Activated CD4-positive, alpha-beta memory T cell treated with anti-CD3 and anti-CD28 coated beads, Interleukin-2, amount 10 ng/mL, durations not matched to agents 7 days and 5 days (primary cell): Measurements from ENCODE around the gene DCUN1D3. TPM values are rescaled to one million over a fixed set of nuclear protein-coding genes. Genes with fewer than 3 reads are reported as not detected.

Experiments used
- CTCF ChIA-PET: fragments of 350-600 bp; sonication (Branson Sonifier 250); formaldehyde crosslinking; loops from one replicate; lab custom pipeline; 2021; ENCODE audit warnings: antibody characterized with exemption, inconsistent platforms; lab: Charles Lee
- POLR2A ChIA-PET: fragments of 350-600 bp; sonication (Branson Sonifier 250); formaldehyde crosslinking; loops from one replicate; lab custom pipeline; 2021; ENCODE audit warnings: antibody characterized with exemption; lab: Charles Lee
- DNase-seq: peaks from one replicate; pipeline ENCODE4 v3.0.0-alpha.2; 2020
- H3K27ac Mint-ChIP-seq: one replicate; pipeline ENCODE4 v1.8.0; 2021; ENCODE audit warnings: mild to moderate bottlenecking, mixed read lengths
- H3K27me3 Mint-ChIP-seq: one replicate; pipeline ENCODE4 v1.8.0; 2021; ENCODE audit warnings: mixed read lengths
- H3K36me3 Mint-ChIP-seq: one replicate; pipeline ENCODE4 v1.8.0; 2021; ENCODE audit warnings: low read depth, mixed read lengths
- H3K4me1 Mint-ChIP-seq: one replicate; pipeline ENCODE4 v1.8.0; 2021; ENCODE audit warnings: mixed read lengths
- H3K4me3 Mint-ChIP-seq: one replicate; pipeline ENCODE4 v1.8.0; 2021; ENCODE audit warnings: mild to moderate bottlenecking, mixed read lengths
- H3K9me3 Mint-ChIP-seq: one replicate; pipeline ENCODE4 v1.8.0; 2021; ENCODE audit warnings: mixed read lengths
- total RNA-seq, 2 experiments: library from RNA; stranded (reverse); gene quantifications; one replicate each; pipeline ENCODE4 v1.2.3, GENCODE V29; 2021

Gene DCUN1D3
- total RNA-seq, 2 experiments from 2014 or later: 20.7 to 21.6 TPM

DNA sequence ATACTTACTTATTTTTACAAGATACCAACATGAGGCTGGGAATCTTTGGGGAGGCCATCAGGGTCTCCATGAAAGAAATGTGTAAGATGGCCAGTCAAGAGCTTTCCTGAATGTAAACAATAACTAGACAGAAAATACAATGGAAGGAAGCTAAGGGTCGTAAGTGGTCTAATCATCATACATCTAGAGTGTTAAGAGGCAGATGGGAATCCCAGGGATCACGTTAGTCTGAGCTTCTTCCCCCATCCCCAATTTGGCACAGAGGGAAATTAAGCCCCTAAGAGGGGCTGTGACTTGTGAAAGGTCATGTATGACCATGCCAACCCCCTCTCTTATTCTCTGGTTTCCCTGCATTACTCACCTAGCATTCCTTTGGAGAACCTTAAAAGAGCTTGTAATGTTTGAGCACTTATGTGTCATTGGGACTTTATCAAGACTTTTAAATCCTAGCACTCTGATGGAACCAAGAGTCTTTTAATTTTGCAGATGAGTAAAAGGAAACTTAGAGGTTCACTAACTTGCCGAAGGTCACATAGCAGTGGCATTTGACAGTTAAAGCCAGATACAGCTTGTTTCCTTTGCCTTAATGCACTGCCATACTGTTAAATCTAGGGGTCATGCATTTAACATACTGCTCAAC lies 46.1 kb downstream of the DCUN1D3 start:
- ChIA-PET CTCF (interaction anchor here (0.6 to 1.4 kb wide), 3 partner anchors 19 to 84 kb away, joined by 3 to 5 read pairs (median 3); no protein-coding TSS in a partner anchor), POLR2A (interaction anchor here (1.2 to 1.3 kb wide), 2 partner anchors 21 to 46 kb away, joined by 4 to 5 read pairs; partner anchors contain the start of genes DCUN1D3 and LYRM1)
- no peaks in the 10 kb centered on the region for H3K9me3 Mint-ChIP-seq
- H3K4me3 Mint-ChIP-seq: no peak overlapping the region
- peaks cover 27% of the 10 kb centered on the region for H3K4me1 Mint-ChIP-seq
- no peak overlapping the region for H3K27ac Mint-ChIP-seq
- DNase-seq: no peak
- H3K27me3 Mint-ChIP-seq: no peaks in the 10 kb centered on the region
- H3K36me3 Mint-ChIP-seq: peaks cover 49% of the 10 kb centered on the region

DNA sequence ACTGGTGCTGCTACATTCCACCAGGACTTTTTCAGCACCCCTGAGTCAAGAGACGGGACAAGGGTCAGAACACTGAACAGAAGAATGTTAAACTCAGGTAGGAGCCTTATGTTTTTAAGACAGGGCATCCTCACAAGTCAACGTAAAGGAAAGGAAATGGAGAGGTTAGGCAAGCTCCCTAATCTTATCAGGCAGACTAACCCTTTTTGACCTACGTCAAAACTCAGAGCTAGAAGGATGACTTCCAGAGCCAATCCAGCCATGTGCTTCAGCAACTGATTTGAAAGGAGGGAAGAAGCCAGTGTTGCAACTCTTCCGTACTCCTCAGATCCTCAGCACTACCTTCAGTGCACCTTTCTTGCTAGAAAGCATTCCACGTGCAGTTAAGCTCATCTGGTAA lies 47.0 kb downstream of the DCUN1D3 start:
- CTCF ChIA-PET: interaction anchor here (0.8 to 1.5 kb wide), 3 partner anchors 22 to 228 kb away, joined by 3 to 6 read pairs (median 5); no protein-coding TSS in a partner anchor
- H3K27ac Mint-ChIP-seq: no peak overlapping the region
- no peak overlapping the region for H3K4me3 Mint-ChIP-seq
- no peaks in the 10 kb centered on the region for H3K9me3 Mint-ChIP-seq
- POLR2A ChIA-PET: interaction anchor here (1.2 to 1.3 kb wide), 2 partner anchors 22 to 47 kb away, joined by 4 to 5 read pairs; partner anchors contain the start of genes DCUN1D3 and LYRM1
- no peaks in the 10 kb centered on the region for H3K27me3 Mint-ChIP-seq
- no peak for DNase-seq
- peaks cover 46% of the 10 kb centered on the region for H3K36me3 Mint-ChIP-seq
- peaks cover 28% of the 10 kb centered on the region for H3K4me1 Mint-ChIP-seq

GRCh38 chr16:20851601-20852000 lies 48.6 kb downstream of the DCUN1D3 start:
- H3K27me3 Mint-ChIP-seq: no peaks in the 10 kb centered on the region
- no peak for DNase-seq
- ChIA-PET CTCF (interaction anchor here (1.2 to 4.9 kb wide), 7 partner anchors 13 to 233 kb away, joined by 3 to 32 read pairs (median 12); no protein-coding TSS in a partner anchor), POLR2A (interaction anchor here (1.0 kb wide), 1 partner anchor 60 kb away, joined by 4 read pairs; no protein-coding TSS in a partner anchor)
- no peaks in the 10 kb centered on the region for H3K9me3 Mint-ChIP-seq
- H3K4me1 Mint-ChIP-seq: peaks cover 42% of the 10 kb centered on the region
- H3K4me3 Mint-ChIP-seq: no peak overlapping the region
- H3K27ac Mint-ChIP-seq: no peak overlapping the region
- peaks cover 38% of the 10 kb centered on the region for H3K36me3 Mint-ChIP-seq

- no peak overlapping the region for H3K27ac Mint-ChIP-seq
- no peaks in the 10 kb centered on the region for H3K9me3 Mint-ChIP-seq
- H3K4me1 Mint-ChIP-seq: peaks cover 42% of the 10 kb centered on the region
- no peak overlapping the region for H3K4me3 Mint-ChIP-seq
- no peaks in the 10 kb centered on the region for H3K27me3 Mint-ChIP-seq
- peaks cover 40% of the 10 kb centered on the region for H3K36me3 Mint-ChIP-seq
- ChIA-PET CTCF (interaction anchor here (0.7 to 4.9 kb wide), 28 partner anchors 14 to 338 kb away, joined by 3 to 32 read pairs (median 4); partner anchors contain the start of genes ERI2 and REXO5), POLR2A (interaction anchor here (1.1 to 1.3 kb wide), 3 partner anchors 24 to 233 kb away, joined by 3 to 6 read pairs (median 4); no protein-coding TSS in a partner anchor)
- DNase-seq: no peak
Measured at GRCh38 chr16:20850981-20851380, 49.2 kb downstream of the DCUN1D3 start.

- H3K36me3 Mint-ChIP-seq: peaks cover 42% of the 10 kb centered on the region
- no peak overlapping the region for H3K4me3 Mint-ChIP-seq
- POLR2A ChIA-PET: interaction anchor here (1.1 to 1.3 kb wide), 4 partner anchors 25 to 234 kb away, joined by 3 to 6 read pairs (median 4); partner anchors contain the start of genes ERI2 and REXO5
- H3K9me3 Mint-ChIP-seq: no peaks in the 10 kb centered on the region
- no peaks in the 10 kb centered on the region for H3K27me3 Mint-ChIP-seq
- DNase-seq: peak; percentile 69
- H3K4me1 Mint-ChIP-seq: peaks cover 46% of the 10 kb centered on the region
- CTCF ChIA-PET: interaction anchor here (0.6 to 4.9 kb wide), 30 partner anchors 15 to 340 kb away, joined by 3 to 32 read pairs (median 4); partner anchors contain the start of genes DCUN1D3, ERI2, LYRM1 and REXO5
- no peak overlapping the region for H3K27ac Mint-ChIP-seq
Measured at GRCh38 chr16:20849589-20850390, 50.4 kb downstream of the DCUN1D3 start.

DNA sequence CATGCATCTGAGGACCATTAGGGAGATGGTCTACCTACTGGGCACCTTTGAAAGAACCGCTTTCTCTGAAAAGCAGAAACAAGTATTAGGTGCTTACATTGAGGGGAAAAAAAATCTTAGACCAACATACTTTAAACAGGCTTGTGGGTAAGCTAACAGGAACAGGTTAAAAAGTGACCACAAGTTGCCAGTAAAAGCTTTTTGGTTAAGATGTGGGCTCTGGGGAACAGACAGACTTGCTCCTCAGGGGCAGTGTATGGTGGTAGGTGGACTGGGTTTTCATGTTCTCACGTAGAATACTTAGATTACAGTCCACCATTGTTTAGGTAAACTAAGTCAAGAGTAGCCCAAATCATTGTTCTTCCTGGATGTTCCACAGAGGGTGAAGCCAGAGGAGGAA lies 52.6 kb downstream of the DCUN1D3 start:
- Mint-ChIP-seq H3K27me3 (no peaks in the 10 kb centered on the region), H3K4me1 (peaks cover 56% of the 10 kb centered on the region), H3K9me3 (no peaks in the 10 kb centered on the region), H3K36me3 (peaks cover 46% of the 10 kb centered on the region), H3K4me3 (no peak overlapping the region), H3K27ac (no peak overlapping the region)
- CTCF ChIA-PET: interaction anchor here (0.7 to 4.9 kb wide), 6 partner anchors 27 to 335 kb away, joined by 3 to 32 read pairs (median 3); partner anchors contain the start of genes DCUN1D3, ERI2, LYRM1 and REXO5
- no peak for DNase-seq
- POLR2A ChIA-PET: no interaction called here

DNA sequence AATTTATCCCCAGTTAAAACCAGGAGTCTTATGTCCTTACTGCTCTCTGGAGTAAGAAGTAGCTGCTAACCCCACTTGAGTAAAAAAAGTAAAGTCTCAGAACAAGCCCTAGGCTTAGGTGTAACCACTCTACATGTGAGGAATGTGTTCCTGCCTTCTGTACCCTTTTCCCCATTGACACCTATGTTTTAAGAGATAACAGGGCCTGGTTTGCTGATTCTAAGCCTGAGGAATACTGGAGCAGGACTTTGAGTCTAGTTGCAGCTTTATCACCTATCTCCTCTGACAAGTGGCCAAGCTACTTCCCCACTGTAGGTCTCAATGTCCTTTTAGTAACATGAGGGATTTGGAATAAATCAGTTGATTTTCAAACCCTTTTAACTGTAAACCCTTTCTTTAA lies 53.6 kb downstream of the DCUN1D3 start:
- no peak for DNase-seq
- peaks cover 55% of the 10 kb centered on the region for H3K4me1 Mint-ChIP-seq
- CTCF ChIA-PET: interaction anchor here (0.6 to 0.7 kb wide), 2 partner anchors 39 to 334 kb away, joined by 3 read pairs; no protein-coding TSS in a partner anchor

GRCh38 chr16:20846030-20846429 lies 54.1 kb downstream of the DCUN1D3 start:
- Mint-ChIP-seq H3K27ac (no peak overlapping the region), H3K27me3 (no peaks in the 10 kb centered on the region), H3K36me3 (peaks cover 56% of the 10 kb centered on the region), H3K9me3 (no peaks in the 10 kb centered on the region), H3K4me3 (no peak overlapping the region), H3K4me1 (peaks cover 50% of the 10 kb centered on the region)
- no peak for DNase-seq
- POLR2A ChIA-PET: interaction anchor here (1.4 kb wide), 1 partner anchor 28 kb away, joined by 5 read pairs; no protein-coding TSS in a partner anchor
- CTCF ChIA-PET: no interaction called here

More for the DNA sequence above, 53.6 kb downstream of the DCUN1D3 start:
- Mint-ChIP-seq H3K27ac (no peak overlapping the region), H3K27me3 (no peaks in the 10 kb centered on the region), H3K9me3 (no peaks in the 10 kb centered on the region), H3K4me3 (no peak overlapping the region), H3K36me3 (peaks cover 53% of the 10 kb centered on the region)
- POLR2A ChIA-PET: interaction anchor here (1.4 kb wide), 1 partner anchor 28 kb away, joined by 5 read pairs; no protein-coding TSS in a partner anchor

- no peaks in the 10 kb centered on the region for H3K9me3 Mint-ChIP-seq
- POLR2A ChIA-PET: interaction anchor here (1.0 to 1.5 kb wide), 3 partner anchors 30 to 236 kb away, joined by 3 to 4 read pairs (median 4); partner anchors contain the start of genes ERI2 and REXO5
- peaks cover 38% of the 10 kb centered on the region for H3K4me1 Mint-ChIP-seq
- no peak overlapping the region for H3K4me3 Mint-ChIP-seq
- CTCF ChIA-PET: interaction anchor here (1.0 to 2.1 kb wide), 3 partner anchors 11 to 239 kb away, joined by 4 to 8 read pairs (median 4); no protein-coding TSS in a partner anchor
- DNase-seq: no peak
- no peaks in the 10 kb centered on the region for H3K27me3 Mint-ChIP-seq
- peaks cover 59% of the 10 kb centered on the region for H3K36me3 Mint-ChIP-seq
- peak overlapping the region; percentile 63 for H3K27ac Mint-ChIP-seq
Measured at GRCh38 chr16:20844588-20844987, 55.6 kb downstream of the DCUN1D3 start.

GRCh38 chr16:20844054-20844453 lies 56.1 kb downstream of the DCUN1D3 start:
- no peaks in the 10 kb centered on the region for H3K9me3 Mint-ChIP-seq
- CTCF ChIA-PET: interaction anchor here (1.0 to 2.1 kb wide), 3 partner anchors 11 to 240 kb away, joined by 4 to 8 read pairs (median 4); no protein-coding TSS in a partner anchor
- H3K4me3 Mint-ChIP-seq: no peak overlapping the region
- peaks cover 37% of the 10 kb centered on the region for H3K4me1 Mint-ChIP-seq
- peak overlapping the region; percentile 63 for H3K27ac Mint-ChIP-seq
- DNase-seq: no peak
- POLR2A ChIA-PET: interaction anchor here (1.0 to 1.2 kb wide), 2 partner anchors 31 to 38 kb away, joined by 4 read pairs; partner anchors contain the start of genes ERI2 and REXO5
- H3K36me3 Mint-ChIP-seq: peaks cover 62% of the 10 kb centered on the region
- H3K27me3 Mint-ChIP-seq: no peaks in the 10 kb centered on the region

DNA sequence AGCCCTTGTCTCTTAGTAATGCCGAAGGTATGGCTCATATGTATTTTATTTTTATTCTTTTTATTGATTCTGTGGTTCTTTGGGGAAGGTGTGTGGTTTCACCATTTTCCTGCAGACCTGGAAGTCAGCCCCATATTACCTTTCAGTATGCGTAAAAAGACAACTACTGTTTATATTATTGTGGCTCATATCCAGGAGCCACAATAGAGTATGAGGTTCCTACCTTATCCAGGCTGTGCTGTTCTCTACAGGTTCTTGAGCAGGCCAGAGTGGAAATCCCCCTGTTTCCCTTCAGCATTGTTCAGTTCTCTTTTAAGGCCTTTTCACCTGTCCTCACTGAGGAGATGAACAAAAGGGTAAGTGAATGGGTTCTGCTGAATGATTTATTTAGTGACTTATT lies 60.7 kb downstream of the DCUN1D3 start:
- Mint-ChIP-seq H3K27ac (no peak overlapping the region), H3K4me1 (peaks cover 12% of the 10 kb centered on the region), H3K4me3 (no peak overlapping the region), H3K9me3 (peaks cover 4% of the 10 kb centered on the region), H3K27me3 (no peaks in the 10 kb centered on the region), H3K36me3 (peaks cover 81% of the 10 kb centered on the region)
- CTCF ChIA-PET: no interaction called here
- POLR2A ChIA-PET: no interaction called here
- no peak for DNase-seq

DNA sequence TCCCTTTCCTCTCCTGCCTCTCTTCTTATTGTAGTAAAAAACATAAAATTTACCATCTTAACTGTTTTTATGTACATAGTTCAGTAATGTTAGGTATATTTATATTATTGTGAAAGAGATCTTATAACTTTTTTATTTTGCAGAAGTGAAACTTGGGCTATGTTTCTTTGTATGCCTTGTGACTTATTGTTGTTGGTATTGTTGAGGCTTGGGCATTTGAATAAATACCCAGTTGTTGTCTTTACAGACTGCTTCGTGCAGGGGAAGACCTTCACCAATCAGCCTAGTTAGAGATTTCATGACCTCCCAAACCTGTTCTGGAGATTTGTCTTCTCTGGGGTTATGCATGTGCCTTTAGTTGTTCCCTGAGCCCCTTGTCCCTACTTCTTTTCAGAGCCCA lies 61.9 kb downstream of the DCUN1D3 start:
- Mint-ChIP-seq H3K4me1 (peaks cover 2% of the 10 kb centered on the region), H3K4me3 (no peak overlapping the region), H3K36me3 (peaks cover 84% of the 10 kb centered on the region), H3K27ac (no peak overlapping the region), H3K27me3 (no peaks in the 10 kb centered on the region), H3K9me3 (peaks cover 4% of the 10 kb centered on the region)
- CTCF ChIA-PET: no interaction called here
- POLR2A ChIA-PET: no interaction called here
- no peak for DNase-seq
